ENCODE results near the gene COPS3.
A peak's percentile ranks its signal among the peaks of the same experiment; 100 is the strongest.
"Not testable (repeated sequence)": the region's sequence is repeated elsewhere in the genome, so short reads cannot be mapped to it uniquely, and the experiment has no call there.

Gene COPS3

DNA sequence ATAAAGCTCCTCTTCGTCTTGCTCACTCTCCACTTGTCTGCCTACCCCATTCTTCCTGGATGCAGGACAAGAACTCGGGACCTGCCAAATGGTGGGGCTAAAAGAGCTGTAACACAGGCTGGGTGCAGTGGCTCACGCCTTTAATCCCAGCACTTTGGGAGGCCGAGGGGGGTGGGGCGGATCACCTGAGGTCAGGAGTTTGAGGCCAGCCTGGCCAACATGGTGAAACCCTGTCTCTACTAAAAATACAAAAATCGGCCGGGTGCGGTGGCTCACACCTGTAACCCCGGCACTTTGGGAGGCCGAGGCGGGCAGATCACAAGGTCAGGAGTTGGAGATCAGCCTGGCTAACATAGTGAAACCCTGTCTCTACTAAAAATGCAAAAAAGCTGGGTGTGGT lies 20.6 kb upstream of the COPS3 start:
- not testable (repeated sequence) for DNase-seq

DNA sequence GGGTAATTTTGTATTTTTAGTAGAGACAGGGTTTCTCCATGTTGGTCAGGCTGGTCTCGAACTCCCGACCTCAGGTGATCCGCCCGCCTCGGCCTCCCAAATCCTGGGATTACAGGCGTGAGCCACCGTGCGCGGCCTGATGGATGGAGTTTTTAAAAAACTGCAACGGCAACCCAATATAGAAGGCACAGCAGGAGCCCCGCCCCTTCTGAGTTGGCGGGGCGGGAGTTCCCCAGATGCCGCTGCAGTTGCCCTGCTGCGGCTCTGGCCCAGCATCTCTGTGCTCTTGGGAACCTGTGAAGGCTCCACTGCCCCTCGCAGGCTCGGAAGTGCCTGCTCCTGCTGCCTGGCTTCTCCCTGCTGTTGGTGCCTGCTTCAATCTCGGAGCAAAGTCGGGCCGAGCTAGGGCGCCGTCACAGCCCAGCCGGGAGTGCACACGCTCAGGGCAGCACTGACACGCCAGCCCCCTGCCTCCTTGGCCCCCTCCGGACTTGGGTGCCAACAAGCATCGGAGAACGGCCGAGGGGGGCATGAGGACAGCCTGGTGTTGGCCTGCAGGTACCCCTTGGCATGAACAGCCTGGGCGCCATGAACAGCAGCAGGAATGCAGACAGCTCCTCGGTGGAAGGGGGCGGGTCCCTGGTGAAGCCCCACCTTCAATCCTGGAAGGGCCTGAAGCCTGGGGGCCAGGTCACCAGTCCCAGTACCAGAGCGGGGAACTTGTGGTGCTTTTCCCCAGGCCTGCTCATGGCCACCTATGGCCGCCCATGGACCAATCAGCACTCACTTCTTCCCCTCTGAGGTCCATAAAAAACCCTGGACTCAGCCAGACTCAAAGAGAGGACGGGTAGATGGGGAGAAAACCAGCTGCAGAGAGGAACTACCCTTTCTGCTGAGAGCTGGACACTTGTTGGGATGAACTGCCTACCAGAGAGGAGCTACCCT lies 19.9 kb upstream of the COPS3 start:
- peak; percentile 68 for DNase-seq

DNA sequence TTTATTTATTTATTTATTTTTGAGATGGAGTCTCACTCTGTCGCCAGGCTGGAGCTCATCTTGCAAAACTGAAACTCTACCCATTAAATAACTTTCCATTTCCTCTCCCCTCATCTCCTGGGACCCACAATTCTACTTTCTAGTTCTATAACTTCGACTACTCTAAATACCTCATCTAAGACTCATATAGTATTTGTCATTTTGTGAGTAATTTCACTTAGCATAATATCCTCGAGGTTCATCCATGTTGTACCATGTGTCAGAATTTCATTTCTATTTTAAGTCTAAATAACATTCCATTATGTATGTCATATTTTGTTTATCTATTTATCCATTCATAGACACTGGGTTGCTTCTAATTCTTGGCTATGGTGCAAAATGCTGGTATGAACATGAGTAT lies 17.1 kb upstream of the COPS3 start:
- DNase-seq: no peak

GRCh38 chr17:17297217-17297616 lies 16.2 kb upstream of the COPS3 start:
- no peak for DNase-seq

DNA sequence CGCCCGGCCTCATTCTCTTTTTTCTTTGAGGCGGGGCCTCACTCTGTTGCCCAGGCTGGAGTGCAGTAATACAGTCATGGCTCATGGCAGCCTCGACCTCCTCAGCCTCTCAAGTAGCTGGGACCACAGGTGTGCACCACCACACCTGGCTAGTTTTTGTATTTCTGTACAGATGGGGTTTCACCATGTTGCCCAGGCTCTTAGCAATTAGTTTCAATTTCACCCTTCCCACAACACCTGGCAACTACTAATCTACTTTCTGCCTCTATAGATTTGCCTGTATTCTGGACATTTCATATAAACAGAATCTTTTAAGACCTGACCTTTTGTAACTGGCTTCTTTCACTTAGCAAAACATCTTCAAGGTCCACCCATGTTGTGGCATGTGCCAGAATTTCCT lies 14.1 kb upstream of the COPS3 start:
- no peak for DNase-seq

- DNase-seq: no peak
Measured at GRCh38 chr17:17289701-17290100, 8.7 kb upstream of the COPS3 start.

GRCh38 chr17:17289086-17289485 lies 8.0 kb upstream of the COPS3 start:
- DNase-seq: no peak

DNA sequence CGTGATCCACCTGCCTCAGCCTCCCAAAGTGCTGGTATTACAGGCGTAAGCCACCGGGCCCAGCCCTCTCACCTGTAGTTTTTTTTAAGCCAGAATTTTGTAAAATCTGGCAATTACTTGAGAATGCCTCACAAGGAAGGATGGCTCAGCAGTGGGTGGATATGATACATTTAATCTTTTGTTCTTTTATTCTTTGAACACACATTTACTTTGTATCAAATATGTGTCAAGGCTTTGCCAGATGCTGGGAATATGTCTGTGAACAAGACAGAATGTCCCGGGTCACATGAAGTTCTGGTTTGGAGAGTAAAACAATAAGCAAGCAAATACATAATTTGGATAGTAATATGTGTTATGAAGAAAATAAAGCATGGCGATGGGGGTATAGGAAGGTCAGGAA lies 4.9 kb upstream of the COPS3 start:
- no peak for DNase-seq

DNA sequence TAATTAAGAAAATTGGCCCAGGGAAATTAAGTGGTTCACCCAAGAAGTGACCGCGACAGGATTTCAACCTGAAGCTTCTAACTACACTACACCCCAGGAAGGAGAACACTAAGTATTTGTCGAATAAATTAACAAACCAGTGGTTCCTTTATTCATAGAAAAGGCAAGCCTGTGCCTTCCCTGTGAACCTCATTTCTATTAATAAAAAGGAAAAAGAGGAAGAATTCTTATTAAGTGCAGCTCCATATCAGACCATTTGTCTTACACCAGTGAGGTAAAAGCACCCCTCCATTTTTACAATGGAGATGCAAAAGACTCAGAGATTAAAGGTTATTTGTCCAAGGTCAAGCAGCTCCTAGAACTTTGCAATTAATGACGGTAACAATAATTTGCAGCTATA lies 1.7 kb downstream of the COPS3 start:
- no peak for DNase-seq

- not testable (repeated sequence) for DNase-seq
Measured at GRCh38 chr17:17277431-17277830, 3.6 kb downstream of the COPS3 start.

- no peak for DNase-seq
Measured at GRCh38 chr17:17275971-17276370, 5.1 kb downstream of the COPS3 start.

DNA sequence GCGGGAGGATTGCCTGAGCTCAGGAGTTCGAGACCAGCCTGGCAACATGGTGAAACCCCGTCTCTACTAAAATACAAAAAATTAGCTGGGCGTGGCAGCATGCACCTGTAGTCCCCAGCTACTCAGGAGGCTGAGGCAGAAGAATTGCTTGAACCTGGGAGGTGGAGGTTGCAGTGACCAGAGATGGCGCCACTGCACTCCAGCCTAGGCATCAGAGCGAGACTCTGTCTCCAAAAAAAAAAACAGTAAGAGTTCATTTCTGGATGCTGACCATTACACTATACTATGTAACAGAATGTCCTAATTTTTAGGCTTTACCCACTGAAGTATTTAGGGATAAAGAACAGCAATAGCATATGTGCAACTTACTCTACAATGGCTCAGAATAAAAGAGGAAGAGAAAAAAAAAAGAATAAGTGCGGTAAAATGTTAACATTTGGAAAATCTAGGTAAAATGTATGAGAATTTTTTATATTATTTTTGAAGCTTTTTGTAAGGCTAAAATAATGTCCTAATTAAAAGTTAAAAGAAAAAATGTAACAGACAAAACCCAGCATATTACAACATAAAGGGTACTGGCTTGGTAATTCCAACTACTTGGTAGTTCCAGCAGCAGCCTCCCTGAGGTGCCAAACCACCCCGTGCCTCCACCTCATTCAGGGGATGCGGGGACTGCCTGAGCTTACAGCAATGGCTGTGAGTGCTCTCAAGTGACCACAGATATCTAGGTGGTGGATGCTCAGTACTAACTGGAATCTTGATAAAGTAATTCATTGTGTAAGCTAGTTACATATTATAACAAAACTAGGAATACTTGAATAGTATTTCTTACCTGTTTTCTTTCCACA lies 10.9 kb downstream of the COPS3 start:
- DNase-seq: peak; percentile 37

- no peak for DNase-seq
Measured at GRCh38 chr17:17264430-17264829, 16.6 kb downstream of the COPS3 start.

DNA sequence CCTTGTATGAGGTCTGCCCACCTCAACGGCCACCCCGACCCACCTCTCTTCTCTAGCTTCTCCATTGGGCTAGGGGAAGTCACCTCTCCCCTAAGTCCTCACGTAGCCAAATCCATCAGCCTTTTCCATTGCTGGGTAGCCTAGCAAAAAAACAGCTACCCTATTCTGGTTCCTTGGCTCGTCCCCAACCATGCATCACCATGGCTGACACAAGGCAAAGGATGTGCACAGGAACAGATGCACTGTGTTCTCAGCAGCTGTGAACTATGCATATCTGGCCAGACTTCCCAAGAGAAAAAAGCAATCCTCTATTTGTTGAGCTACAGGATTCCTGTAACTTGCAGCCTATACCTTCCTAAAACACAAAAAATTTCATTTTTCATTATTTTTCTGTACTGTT lies 22.0 kb downstream of the COPS3 start:
- DNase-seq: no peak

- DNase-seq: no peak
Measured at GRCh38 chr17:17258011-17258410, 23.0 kb downstream of the COPS3 start.

DNA sequence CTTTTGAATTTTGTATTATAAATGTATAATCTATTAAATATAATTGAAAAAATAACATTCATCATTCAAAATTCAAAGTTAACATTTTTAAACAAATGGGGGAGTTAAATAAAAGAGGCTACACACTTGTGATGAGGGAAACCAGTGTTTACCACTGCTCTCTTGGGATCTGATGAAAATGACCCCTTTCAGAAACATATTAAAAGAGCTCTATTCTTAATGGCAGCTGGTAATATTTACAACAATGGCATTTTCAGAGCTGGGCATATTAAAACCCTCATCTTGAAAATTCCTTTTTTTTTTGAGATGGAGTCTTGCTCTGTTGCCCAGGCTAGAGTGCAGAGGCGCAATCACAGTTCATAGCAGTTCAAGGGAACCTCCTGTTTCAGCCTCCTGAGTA lies 24.7 kb downstream of the COPS3 start:
- DNase-seq: no peak

DNA sequence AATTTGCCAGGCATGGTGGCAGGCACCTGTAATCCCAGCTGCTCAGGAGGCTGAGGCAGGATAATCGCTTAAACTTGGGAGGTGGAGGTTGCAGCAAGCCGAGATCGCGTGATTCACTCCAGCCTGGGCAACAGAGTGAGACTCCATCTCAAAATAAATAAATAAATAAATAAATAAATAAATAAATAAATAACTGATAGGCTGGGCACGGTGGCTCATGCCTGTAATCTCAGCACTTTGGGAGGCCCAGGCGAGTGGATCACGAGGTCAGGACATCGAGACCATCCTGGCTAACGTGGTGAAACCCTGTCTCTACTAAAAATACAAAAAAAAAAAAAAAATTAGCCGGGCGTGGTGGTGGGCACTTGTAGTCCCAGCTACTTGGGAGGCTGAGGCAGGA lies 25.4 kb downstream of the COPS3 start:
- not testable (repeated sequence) for DNase-seq

- DNase-seq: no peak
Measured at GRCh38 chr17:17254036-17254435, 27.0 kb downstream of the COPS3 start.

- no peak for DNase-seq
Measured at GRCh38 chr17:17253406-17253805, 27.6 kb downstream of the COPS3 start.

- DNase-seq: no peak
Measured at GRCh38 chr17:17252149-17252661, 28.8 kb downstream of the COPS3 start.

DNA sequence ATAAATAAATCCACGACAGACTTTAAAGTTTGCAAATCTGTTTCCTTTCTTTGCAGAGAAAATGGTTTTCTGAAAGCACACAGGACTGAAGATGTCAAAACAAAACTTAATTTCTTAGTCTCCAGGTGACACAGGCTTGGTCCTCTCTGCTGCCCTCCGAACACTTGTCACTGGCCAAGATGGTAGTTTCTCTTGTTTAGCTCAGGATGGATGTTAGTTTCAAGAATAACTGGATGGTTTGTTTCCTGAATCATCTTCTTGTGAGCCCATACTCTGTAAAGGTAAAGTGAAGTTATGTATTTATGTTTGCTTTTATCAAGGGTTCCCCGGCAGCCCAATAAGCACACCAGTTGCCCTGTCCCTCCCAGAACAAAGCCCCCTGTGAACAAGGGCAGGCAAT lies 34.2 kb downstream of the COPS3 start:
- DNase-seq: no peak

- DNase-seq: no peak
Measured at GRCh38 chr17:17243163-17243562, 37.9 kb downstream of the COPS3 start.

- no peak for DNase-seq
Measured at GRCh38 chr17:17242246-17242645, 38.8 kb downstream of the COPS3 start.

DNA sequence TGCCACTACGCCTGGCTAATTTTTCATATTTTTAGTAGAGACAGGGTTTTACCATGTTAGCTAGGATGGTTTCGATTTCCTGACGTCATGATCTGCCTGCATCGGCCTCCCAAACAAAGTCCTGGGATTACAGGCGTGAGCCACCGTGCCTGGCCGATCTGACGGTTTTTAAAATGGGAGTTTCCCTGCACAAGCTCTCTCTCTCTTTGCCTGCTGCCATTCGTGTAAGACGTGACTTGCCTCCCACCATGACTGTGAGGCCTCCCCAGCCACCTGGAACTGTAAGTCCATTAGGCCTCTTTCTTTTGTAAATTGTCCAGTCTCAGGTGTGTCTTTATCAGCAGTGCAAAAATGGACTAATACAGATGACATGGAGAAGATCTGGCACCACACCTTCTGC lies 39.4 kb downstream of the COPS3 start:
- no peak for DNase-seq

Measured in stimulated activated CD8-positive, alpha-beta memory T cell treated with anti-CD3 and anti-CD28 coated beads, Interleukin-4, amount 100 ng/mL, for 48 hours (primary cell).